GM23248 (cell line): ENCODE measurements around the gene PPP4R2. TPM values are rescaled to one million over a fixed set of nuclear protein-coding genes. Genes with fewer than 3 reads are reported as not detected.
"Not testable (repeated sequence)": the region's sequence is repeated elsewhere in the genome, so short reads cannot be mapped to it uniquely, and the experiment has no call there.

Experiments used
- DNase-seq: peaks from one replicate; pipeline ENCODE4 v3.0.0-alpha.2; 2015
- H2AFZ ChIP-seq: fragments of 200-600 bp; sonication (generic); 2 replicates; pipeline ENCODE4 v1.6.1; 2016; ENCODE audit warnings: antibody characterized with exemption
- H3F3A ChIP-seq: fragments of 200-600 bp; sonication (generic); 2 replicates; pipeline ENCODE4 v1.6.1; 2016; ENCODE audit warnings: mild to moderate bottlenecking, antibody characterized with exemption, mixed run types; ENCODE audit not compliant: insufficient read depth
- H3K27ac ChIP-seq: fragments of 200-600 bp; sonication (generic); 2 replicates; pipeline ENCODE4 v1.5.1; 2016; ENCODE audit warnings: mild to moderate bottlenecking
- H3K27me3 ChIP-seq: fragments of 200-600 bp; sonication (generic); replicated peaks from 2 replicates; pipeline ENCODE4 v1.6.1; 2016; ENCODE audit warnings: mild to moderate bottlenecking; ENCODE audit not compliant: insufficient read depth
- H3K36me3 ChIP-seq: fragments of 200-600 bp; sonication (generic); 2 replicates; pipeline ENCODE4 v1.6.1; 2016; ENCODE audit warnings: low read depth, mild to moderate bottlenecking
- H3K4me1 ChIP-seq: fragments of 200-600 bp; sonication (generic); 2 replicates; pipeline ENCODE4 v1.6.1; 2016; ENCODE audit warnings: mild to moderate bottlenecking; ENCODE audit not compliant: insufficient read depth
- H3K4me2 ChIP-seq: fragments of 200-600 bp; sonication (generic); one replicate; pipeline ENCODE4 v1.6.1; 2016; ENCODE audit warnings: mild to moderate bottlenecking; ENCODE audit not compliant: unreplicated experiment
- H3K4me3 ChIP-seq: fragments of 200-600 bp; sonication (generic); 2 replicates; pipeline ENCODE4 v1.5.1; 2016; ENCODE audit warnings: mild to moderate bottlenecking
- H3K79me2 ChIP-seq: fragments of 200-600 bp; sonication (generic); 2 replicates; pipeline ENCODE4 v1.6.1; 2016; ENCODE audit warnings: mild to moderate bottlenecking; ENCODE audit not compliant: insufficient read depth
- H3K9ac ChIP-seq: fragments of 200-600 bp; sonication (generic); 2 replicates; pipeline ENCODE4 v1.6.1; 2016; ENCODE audit warnings: mild to moderate bottlenecking
- H3K9me2 ChIP-seq: fragments of 200-600 bp; sonication (generic); 2 replicates; pipeline ENCODE4 v1.6.1; 2016; ENCODE audit warnings: mixed run types, mild to moderate bottlenecking, moderate library complexity; ENCODE audit not compliant: insufficient read depth
- H3K9me3 ChIP-seq: fragments of 200-600 bp; sonication (generic); one replicate; pipeline ENCODE4 v1.6.1; 2017; ENCODE audit warnings: low read depth
- H4K20me1 ChIP-seq: fragments of 200-600 bp; sonication (generic); 2 replicates; pipeline ENCODE4 v1.6.0; 2016; ENCODE audit not compliant: insufficient read depth
- EZH2 ChIP-seq: fragments of 200-600 bp; sonication (generic); IDR thresholded peaks from 2 replicates; pipeline ENCODE4 v1.6.1; 2018; ENCODE audit warnings: antibody characterized with exemption, mild to moderate bottlenecking; ENCODE audit not compliant: insufficient read depth, poor library complexity, severe bottlenecking
- EZH2phosphoT487 ChIP-seq: fragments of 200-600 bp; sonication (generic); IDR thresholded peaks from 2 replicates; pipeline ENCODE4 v1.6.1; 2018; ENCODE audit warnings: antibody characterized with exemption, moderate library complexity, mild to moderate bottlenecking, low read depth; ENCODE audit not compliant: insufficient read depth
- WGBS, 2 experiments: methylation state at CpG; one replicate each; pipeline ENCODE4 v1.1.6; 2015 to 2017; ENCODE audit warnings: low lambda C conversion rate in 2 of 2, low coverage in 1 of 2; ENCODE audit errors: missing lambda C conversion rate in 2 of 2; 5-methylcytosine and 5-hydroxymethylcytosine counted together
- in situ Hi-C: fragments of 300-500 bp; cut with MboI; formaldehyde crosslinking; loops from 2 replicates; pipeline ENCODE4 v1.15.0; 2020
- polyA plus RNA-seq: library from polyadenylated mRNA; unstranded; fragments of >200 nt; fragmentation: Nextera tagmentation; extraction: Ambion mirVana; gene quantifications from 2 replicates; pipeline ENCODE4 v1.2.1, GENCODE V29; 2016
- total RNA-seq: library from RNA; depleted of rRNA; stranded (reverse); fragments of >200 nt; shearing (Covaris generic); gene quantifications from 2 replicates; pipeline ENCODE4 v1.2.3, GENCODE V29; 2014

The PPP4R2 gene
- total and polyA plus RNA-seq, 2 experiments from 2014 or later = 31.6 to 46.6 TPM

- H2AFZ ChIP-seq = peak overlapping the region; percentile 99
- H3K9me2 ChIP-seq = no peaks in the 10 kb centered on the region
- H3K36me3 ChIP-seq = peaks cover 8% of the 10 kb centered on the region
- no peaks in the 10 kb centered on the region for H3K27me3 ChIP-seq
- H3K27ac ChIP-seq = peak overlapping the region; percentile 88
- peaks cover 42% of the 10 kb centered on the region for H3K79me2 ChIP-seq
- WGBS, 2 experiments = 87% methylated on average over 20 of the region's 20 CpGs
- H3F3A ChIP-seq = peaks cover 21% of the 10 kb centered on the region
- H3K4me1 ChIP-seq = peaks cover 27% of the 10 kb centered on the region
- peak overlapping the region; percentile 86 for H3K9ac ChIP-seq
- in situ Hi-C loops = no loop called here
- no peak for DNase-seq
- peaks cover 11% of the 10 kb centered on the region; the same call in 1 of the 2 replicates for H4K20me1 ChIP-seq
- peak overlapping the region; percentile 87 for H3K4me2 ChIP-seq
- no peak for TF ChIP-seq EZH2phosphoT487
- no peak for TF ChIP-seq EZH2
- peak overlapping the region; percentile 85 for H3K4me3 ChIP-seq
- no peaks in the 10 kb centered on the region for H3K9me3 ChIP-seq
These were observed 514 bp upstream of the PPP4R2 start for GRCh38 chr3:72996121-72996472.

GRCh38 chr3:72997421-72997961, 880 bp downstream of the PPP4R2 start:
- H4K20me1 ChIP-seq = peaks cover 15% of the 10 kb centered on the region; the same call in 1 of the 2 replicates
- in situ Hi-C loops = no loop called here

GRCh38 chr3:72998466-72998865, 1.9 kb downstream of the PPP4R2 start:
- peaks cover 8% of the 10 kb centered on the region for H3K36me3 ChIP-seq
- H3K9me2 ChIP-seq = no peaks in the 10 kb centered on the region
- H3K4me2 ChIP-seq = peak overlapping the region; percentile 97
- peaks cover 40% of the 10 kb centered on the region for H3K4me1 ChIP-seq
- H3K27ac ChIP-seq = peak overlapping the region; percentile 88
- in situ Hi-C loops = no loop called here
- H3K27me3 ChIP-seq = no peaks in the 10 kb centered on the region
- no peak for TF ChIP-seq EZH2phosphoT487
- no peak for TF ChIP-seq EZH2
- H3K79me2 ChIP-seq = peaks cover 66% of the 10 kb centered on the region
- H3F3A ChIP-seq = peaks cover 33% of the 10 kb centered on the region
- peak overlapping the region; percentile 85 for H3K4me3 ChIP-seq
- peak overlapping the region; percentile 86 for H3K9ac ChIP-seq
- WGBS, 2 experiments = 3 to 6% methylated on average over 4 of the region's 4 CpGs
- H4K20me1 ChIP-seq = peaks cover 15% of the 10 kb centered on the region; the same call in 1 of the 2 replicates
- H2AFZ ChIP-seq = no peak overlapping the region
- no peaks in the 10 kb centered on the region for H3K9me3 ChIP-seq
- no peak for DNase-seq

More at GRCh38 chr3:72997421-72997961, 880 bp downstream of the PPP4R2 start:
- H3K36me3 ChIP-seq = peaks cover 8% of the 10 kb centered on the region
- peak overlapping the region; percentile 88 for H3K27ac ChIP-seq
- TF ChIP-seq EZH2 = no peak
- no peak for TF ChIP-seq EZH2phosphoT487
- peak overlapping the region; percentile 22 for H2AFZ ChIP-seq
- no peaks in the 10 kb centered on the region for H3K9me2 ChIP-seq
- H3K4me3 ChIP-seq = peak overlapping the region; percentile 85
- peak overlapping the region; percentile 97 for H3K4me2 ChIP-seq
- H3F3A ChIP-seq = peaks cover 33% of the 10 kb centered on the region
- no peaks in the 10 kb centered on the region for H3K9me3 ChIP-seq
- peaks cover 56% of the 10 kb centered on the region for H3K79me2 ChIP-seq
- peak overlapping the region; percentile 86 for H3K9ac ChIP-seq
- H3K4me1 ChIP-seq = peaks cover 33% of the 10 kb centered on the region
- no peaks in the 10 kb centered on the region for H3K27me3 ChIP-seq
- peak; percentile 81 for DNase-seq
- WGBS, 2 experiments = 0 to 2% methylated on average over 16 of the region's 16 CpGs

GRCh38 chr3:72999951-73000350, 3.3 kb downstream of the PPP4R2 start:
- Histone ChIP-seq H3K27ac (peak overlapping the region; percentile 74; the same call in 1 of the 2 replicates), H3K4me1 (peaks cover 40% of the 10 kb centered on the region), H3K9ac (peak overlapping the region; percentile 86), H4K20me1 (peaks cover 15% of the 10 kb centered on the region; the same call in 1 of the 2 replicates), H2AFZ (no peak overlapping the region), H3K9me2 (no peaks in the 10 kb centered on the region), H3K36me3 (peaks cover 8% of the 10 kb centered on the region), H3F3A (peaks cover 33% of the 10 kb centered on the region), H3K4me2 (peak overlapping the region; percentile 97), H3K9me3 (no peaks in the 10 kb centered on the region), H3K79me2 (peaks cover 81% of the 10 kb centered on the region), H3K4me3 (peak overlapping the region; percentile 85), H3K27me3 (no peaks in the 10 kb centered on the region)
- 88 to 98% methylated on average over 2 of the region's 2 CpGs for WGBS, 2 experiments
- in situ Hi-C loops = no loop called here
- TF ChIP-seq EZH2 = no peak
- TF ChIP-seq EZH2phosphoT487 = no peak
- DNase-seq = no peak

GRCh38 chr3:73003050-73003449, 6.4 kb downstream of the PPP4R2 start:
- in situ Hi-C loops, H3K9me3 ChIP-seq, H3K4me2 ChIP-seq, H2AFZ ChIP-seq, H3K4me3 ChIP-seq, H3K27me3 ChIP-seq, DNase-seq, H3K9ac ChIP-seq, H3K9me2 ChIP-seq: not testable (repeated sequence)
- WGBS, 2 experiments = 88 to 90% methylated on average over 8 of the region's 8 CpGs
- Histone ChIP-seq H3F3A (peaks cover 39% of the 10 kb centered on the region), H3K36me3 (peaks cover 19% of the 10 kb centered on the region), H3K4me1 (peaks cover 38% of the 10 kb centered on the region), H3K79me2 (peaks cover 100% of the 10 kb centered on the region), H3K27ac (peak overlapping the region; percentile 74), H4K20me1 (peaks cover 15% of the 10 kb centered on the region; the same call in 1 of the 2 replicates)
